Transverse colon (tissue), 3 donors: ENCODE data around the gene SACM1L.
"Not testable (repeated sequence)": the region's sequence is repeated elsewhere in the genome, so short reads cannot be mapped to it uniquely, and the experiment has no call there.

Source experiments
- CTCF ChIP-seq, 5 experiments: fragments of 200-600 bp in 3 of 5; fragments of 450-650 bp in 2 of 5; sonication (generic) in 3 of 5; IDR thresholded peaks; 1 replicate in 2 of 5; 2 replicates in 3 of 5; pipeline ENCODE4 v1.5.1; 2016 to 2017; ENCODE audit warnings: antibody characterized with exemption in 5 of 5, inconsistent platforms in 3 of 5, mild to moderate bottlenecking in 2 of 5, moderate library complexity in 1 of 5
- POLR2A ChIP-seq: fragments of 450-650 bp; IDR thresholded peaks from one replicate; pipeline ENCODE4 v1.6.1; 2016; ENCODE audit warnings: antibody characterized with exemption, mild to moderate bottlenecking, moderate library complexity

GRCh38 chr3:45757141-45757540 lies 67.9 kb downstream of the SACM1L start:
- TF ChIP-seq CTCF (IDR thresholded peaks at IDR 0.05); POLR2A: not testable (repeated sequence)
